HepG2 (cell line): ENCODE data around the gene GTF3A. TPM values are rescaled to one million over a fixed set of nuclear protein-coding genes. Genes with fewer than 3 reads are reported as not detected.

ENCODE experiments used
- ARNTL ChIP-seq: sonication (generic); formaldehyde crosslinking; IDR thresholded peaks from 2 replicates; pipeline ENCODE4 v1.4.0; 2020; ENCODE audit warnings: mild to moderate bottlenecking, missing genetic modification reagents
- CTCF ChIP-seq: sonication (generic); formaldehyde crosslinking; IDR thresholded peaks from 2 replicates; pipeline ENCODE4 v1.5.0; 2020; ENCODE audit warnings: mild to moderate bottlenecking, missing genetic modification reagents, moderate library complexity
- GATAD1 ChIP-seq: IDR thresholded peaks from 2 replicates; pipeline ENCODE4 v1.6.1; 2016; ENCODE audit warnings: missing genetic modification reagents, missing compliant biosample characterization
- MIER2 ChIP-seq: IDR thresholded peaks from 2 replicates; pipeline ENCODE4 v1.6.1; 2016; ENCODE audit warnings: missing biosample characterization, missing genetic modification reagents
- NR2C2 ChIP-seq: sonication (generic); formaldehyde crosslinking; IDR thresholded peaks from 2 replicates; pipeline ENCODE4 v1.4.0; 2020; ENCODE audit warnings: missing genetic modification reagents, mild to moderate bottlenecking, moderate library complexity, borderline replicate concordance
- PLRG1 ChIP-seq: fragments of 450-650 bp; conservative IDR thresholded peaks from 2 replicates; pipeline ENCODE4 v1.6.1; 2016
- SMAD3 ChIP-seq: sonication (generic); formaldehyde crosslinking; IDR thresholded peaks from 2 replicates; pipeline ENCODE4 v1.4.0; 2020; ENCODE audit warnings: missing genetic modification reagents
- SMAD9 ChIP-seq: sonication (generic); formaldehyde crosslinking; IDR thresholded peaks from 2 replicates; pipeline ENCODE4 v1.5.1; 2020; ENCODE audit warnings: mild to moderate bottlenecking, missing genetic modification reagents
- YEATS2 ChIP-seq: sonication (generic); formaldehyde crosslinking; IDR thresholded peaks from 2 replicates; pipeline ENCODE4 v1.4.0; 2020; ENCODE audit warnings: missing genetic modification reagents, borderline replicate concordance
- ZFP90 ChIP-seq: sonication (generic); formaldehyde crosslinking; IDR thresholded peaks from 2 replicates; pipeline ENCODE4 v1.8.0; 2022; ENCODE audit warnings: missing genetic modification reagents, mild to moderate bottlenecking, inconsistent platforms, borderline replicate concordance
- ZMYM4 ChIP-seq: sonication (generic); formaldehyde crosslinking; IDR thresholded peaks from 2 replicates; pipeline ENCODE4 v1.8.1; 2023; ENCODE audit warnings: mild to moderate bottlenecking, missing genetic modification reagents
- ZNF30 ChIP-seq: sonication (generic); formaldehyde crosslinking; IDR thresholded peaks from 2 replicates; pipeline ENCODE4 v1.5.0; 2020; ENCODE audit warnings: mild to moderate bottlenecking, missing genetic modification reagents
- ZNF317 ChIP-seq: sonication (generic); formaldehyde crosslinking; IDR thresholded peaks from 2 replicates; pipeline ENCODE4 v1.5.0; 2020; ENCODE audit warnings: mild to moderate bottlenecking, missing genetic modification reagents
- ZNF33A ChIP-seq: sonication (generic); formaldehyde crosslinking; IDR thresholded peaks from 2 replicates; pipeline ENCODE4 v1.5.1; 2020; ENCODE audit warnings: missing genetic modification reagents, mild to moderate bottlenecking, moderate library complexity, borderline replicate concordance
- ZNF33B ChIP-seq: sonication (generic); formaldehyde crosslinking; IDR thresholded peaks from 2 replicates; pipeline ENCODE4 v1.5.1; 2020; ENCODE audit warnings: mild to moderate bottlenecking, missing genetic modification reagents
- ZNF350 ChIP-seq: sonication (generic); formaldehyde crosslinking; IDR thresholded peaks from 2 replicates; pipeline ENCODE4 v1.4.0; 2020; ENCODE audit warnings: mild to moderate bottlenecking, low read depth, missing genetic modification reagents, borderline replicate concordance
- ZNF501 ChIP-seq: sonication (generic); formaldehyde crosslinking; IDR thresholded peaks from 2 replicates; pipeline ENCODE4 v1.5.1; 2020; ENCODE audit warnings: mild to moderate bottlenecking, moderate library complexity, missing genetic modification reagents
- ZNF841 ChIP-seq: sonication (generic); formaldehyde crosslinking; IDR thresholded peaks from 2 replicates; pipeline ENCODE4 v1.8.1; 2023; ENCODE audit warnings: missing genetic modification reagents, borderline replicate concordance
- ZSCAN25 ChIP-seq: sonication (generic); formaldehyde crosslinking; IDR thresholded peaks from 2 replicates; pipeline ENCODE4 v1.8.0; 2022; ENCODE audit warnings: mild to moderate bottlenecking, missing genetic modification reagents
- polyA plus RNA-seq, 8 experiments: library from polyadenylated mRNA; depleted of rRNA in 3 of 8; stranded (reverse) in 7 of 8; unstranded in 1 of 8; fragments of >200 nt; fragmentation: Illumina TruSeq in 4 of 8; extraction: Trizol in 4 of 8; gene quantifications; 2 replicates each; pipeline versions ENCODE4 v1.2.1 to v1.2.3, GENCODE V29; 2011 to 2016; ENCODE audit warnings: low read depth in 4 of 8, missing spikeins in 1 of 8, mixed read lengths in 1 of 8; ENCODE audit not compliant: insufficient read depth in 1 of 8
- total RNA-seq, 5 experiments: library from RNA; depleted of rRNA; stranded (reverse); fragments of >200 nt; fragmentation: Illumina TruSeq; extraction: Trizol; gene quantifications; 2 replicates each; pipeline ENCODE4 v1.2.3, GENCODE V29; 2016; ENCODE audit warnings: low read depth in 1 of 5
- TF ChIP-seq, protein P1 (sequence below): sonication (generic); formaldehyde crosslinking; IDR thresholded peaks from 2 replicates; pipeline ENCODE4 v1.8.1; 2022; ENCODE audit warnings: mild to moderate bottlenecking, missing genetic modification reagents
- TF ChIP-seq, protein P2 (sequence below): sonication (generic); formaldehyde crosslinking; IDR thresholded peaks from 2 replicates; pipeline ENCODE4 v1.4.0; 2020; ENCODE audit warnings: missing genetic modification reagents; ENCODE audit errors: not compliant biosample characterization
- TF ChIP-seq, protein P3 (sequence below): sonication (generic); formaldehyde crosslinking; IDR thresholded peaks from 2 replicates; pipeline ENCODE4 v1.9.0; 2022; ENCODE audit warnings: low read depth, missing genetic modification reagents
- TF ChIP-seq, protein P4 (sequence below): sonication (generic); formaldehyde crosslinking; IDR thresholded peaks from 2 replicates; pipeline ENCODE4 v1.4.0; 2020; ENCODE audit warnings: missing genetic modification reagents

Gene GTF3A
- total and polyA plus RNA-seq, 2 of the 13 experiments (the other 11 are each of a cell fraction or from before 2014, with no cell fraction given) = 42.1 to 176 TPM

GRCh38 chr13:27379694-27380641, 44.5 kb upstream of the GTF3A start (continued):
- peak; percentile 89 for TF ChIP-seq CTCF (CRISPR knock-in tag)
- TF ChIP-seq, protein P1, sequence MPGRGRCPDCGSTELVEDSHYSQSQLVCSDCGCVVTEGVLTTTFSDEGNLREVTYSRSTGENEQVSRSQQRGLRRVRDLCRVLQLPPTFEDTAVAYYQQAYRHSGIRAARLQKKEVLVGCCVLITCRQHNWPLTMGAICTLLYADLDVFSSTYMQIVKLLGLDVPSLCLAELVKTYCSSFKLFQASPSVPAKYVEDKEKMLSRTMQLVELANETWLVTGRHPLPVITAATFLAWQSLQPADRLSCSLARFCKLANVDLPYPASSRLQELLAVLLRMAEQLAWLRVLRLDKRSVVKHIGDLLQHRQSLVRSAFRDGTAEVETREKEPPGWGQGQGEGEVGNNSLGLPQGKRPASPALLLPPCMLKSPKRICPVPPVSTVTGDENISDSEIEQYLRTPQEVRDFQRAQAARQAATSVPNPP (CRISPR knock-in tag) = no peak
- TF ChIP-seq ZNF501 (CRISPR knock-in tag) = peak; percentile 36; the same call in 1 of the 2 replicates
- no peak for TF ChIP-seq ZFP90 (CRISPR knock-in tag)
- no peak for TF ChIP-seq ZNF350
- TF ChIP-seq GATAD1 = peak; percentile 23; the same call in 1 of the 2 replicates
- TF ChIP-seq, protein P2, sequence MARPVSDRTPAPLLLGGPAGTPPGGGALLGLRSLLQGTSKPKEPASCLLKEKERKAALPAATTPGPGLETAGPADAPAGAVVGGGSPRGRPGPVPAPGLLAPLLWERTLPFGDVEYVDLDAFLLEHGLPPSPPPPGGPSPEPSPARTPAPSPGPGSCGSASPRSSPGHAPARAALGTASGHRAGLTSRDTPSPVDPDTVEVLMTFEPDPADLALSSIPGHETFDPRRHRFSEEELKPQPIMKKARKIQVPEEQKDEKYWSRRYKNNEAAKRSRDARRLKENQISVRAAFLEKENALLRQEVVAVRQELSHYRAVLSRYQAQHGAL (CRISPR knock-in tag) = no peak
- no peak for TF ChIP-seq PLRG1
- TF ChIP-seq YEATS2 = no peak
- TF ChIP-seq MIER2 (CRISPR knock-in tag) = no peak
- TF ChIP-seq, protein P3, sequence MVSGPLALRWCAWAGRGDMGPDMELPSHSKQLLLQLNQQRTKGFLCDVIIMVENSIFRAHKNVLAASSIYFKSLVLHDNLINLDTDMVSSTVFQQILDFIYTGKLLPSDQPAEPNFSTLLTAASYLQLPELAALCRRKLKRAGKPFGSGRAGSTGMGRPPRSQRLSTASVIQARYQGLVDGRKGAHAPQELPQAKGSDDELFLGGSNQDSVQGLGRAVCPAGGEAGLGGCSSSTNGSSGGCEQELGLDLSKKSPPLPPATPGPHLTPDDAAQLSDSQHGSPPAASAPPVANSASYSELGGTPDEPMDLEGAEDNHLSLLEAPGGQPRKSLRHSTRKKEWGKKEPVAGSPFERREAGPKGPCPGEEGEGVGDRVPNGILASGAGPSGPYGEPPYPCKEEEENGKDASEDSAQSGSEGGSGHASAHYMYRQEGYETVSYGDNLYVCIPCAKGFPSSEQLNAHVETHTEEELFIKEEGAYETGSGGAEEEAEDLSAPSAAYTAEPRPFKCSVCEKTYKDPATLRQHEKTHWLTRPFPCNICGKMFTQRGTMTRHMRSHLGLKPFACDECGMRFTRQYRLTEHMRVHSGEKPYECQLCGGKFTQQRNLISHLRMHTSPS = no peak
- TF ChIP-seq ARNTL (CRISPR knock-in tag) = no peak
- no peak for TF ChIP-seq ZNF33B (CRISPR knock-in tag)
- TF ChIP-seq ZMYM4 (CRISPR knock-in tag) = 0 out of 2 replicates have a peak, but pooled peaks have one; percentile 41
- no peak for TF ChIP-seq SMAD3 (CRISPR knock-in tag)
- TF ChIP-seq ZNF841 (CRISPR knock-in tag) = no peak
- TF ChIP-seq ZNF30 (CRISPR knock-in tag) = no peak
- TF ChIP-seq SMAD9 = no peak
- TF ChIP-seq ZSCAN25 = 0 out of 2 replicates have a peak, but pooled peaks have one; percentile 20
- TF ChIP-seq ZNF33A (CRISPR knock-in tag) = no peak
- TF ChIP-seq, protein P4, sequence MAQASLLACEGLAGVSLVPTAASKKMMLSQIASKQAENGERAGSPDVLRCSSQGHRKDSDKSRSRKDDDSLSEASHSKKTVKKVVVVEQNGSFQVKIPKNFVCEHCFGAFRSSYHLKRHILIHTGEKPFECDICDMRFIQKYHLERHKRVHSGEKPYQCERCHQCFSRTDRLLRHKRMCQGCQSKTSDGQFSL (CRISPR knock-in tag) = no peak
- TF ChIP-seq ZNF317 = no peak
- peak; percentile 21; the same call in 1 of the 2 replicates for TF ChIP-seq NR2C2 (CRISPR knock-in tag)
